ENCODE data around the gene RGS19. TPM values are rescaled to one million over a fixed set of nuclear protein-coding genes. Genes with fewer than 3 reads are reported as not detected.

RGS19 gene, protein sequence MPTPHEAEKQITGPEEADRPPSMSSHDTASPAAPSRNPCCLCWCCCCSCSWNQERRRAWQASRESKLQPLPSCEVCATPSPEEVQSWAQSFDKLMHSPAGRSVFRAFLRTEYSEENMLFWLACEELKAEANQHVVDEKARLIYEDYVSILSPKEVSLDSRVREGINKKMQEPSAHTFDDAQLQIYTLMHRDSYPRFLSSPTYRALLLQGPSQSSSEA
- total RNA-seq = 20.8 and 20.9 TPM in 2 replicates

DNA sequence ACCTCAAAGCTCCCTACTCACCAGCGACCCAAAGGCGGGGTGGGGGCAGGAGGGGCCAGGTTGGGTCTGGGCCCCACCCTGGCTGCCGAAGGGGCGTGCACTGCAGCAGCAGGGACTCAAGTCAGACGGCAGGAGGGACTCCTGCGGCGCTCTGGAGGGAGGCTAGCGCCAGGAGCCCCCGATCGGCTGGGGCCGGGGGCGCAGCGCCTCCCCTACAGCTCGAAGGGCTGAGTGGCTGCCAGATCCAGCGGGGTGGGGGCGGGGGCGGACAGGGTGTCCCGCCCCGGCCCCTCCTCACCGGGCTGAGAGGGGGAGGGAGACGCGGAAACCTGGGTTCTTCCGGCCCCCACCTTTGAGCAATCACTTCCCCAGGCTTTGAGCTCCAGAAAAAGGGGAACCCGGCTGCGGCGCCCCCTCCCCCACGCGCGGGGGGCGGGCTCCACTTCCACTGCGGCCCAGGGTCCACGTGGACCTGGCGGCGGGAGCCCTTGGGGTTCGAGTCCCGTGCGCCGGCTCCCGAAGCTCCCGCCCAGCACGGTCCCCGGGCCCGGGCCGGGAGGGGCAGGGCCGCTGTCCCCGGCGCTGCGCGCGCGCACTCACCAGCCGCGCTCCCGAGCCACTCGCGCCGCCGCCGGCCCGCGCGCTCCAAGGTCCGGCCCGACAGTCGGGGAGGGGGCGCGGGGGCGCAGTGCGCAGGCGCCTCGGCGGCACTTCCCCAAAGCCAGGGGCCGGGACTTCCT lies at the start of gene RGS19:
RGS19 (minus strand) TSS at position 246 of the 740 bp plus-strand sequence. CDS start 2,632 bp downstream, outside the sequence.

DNA sequence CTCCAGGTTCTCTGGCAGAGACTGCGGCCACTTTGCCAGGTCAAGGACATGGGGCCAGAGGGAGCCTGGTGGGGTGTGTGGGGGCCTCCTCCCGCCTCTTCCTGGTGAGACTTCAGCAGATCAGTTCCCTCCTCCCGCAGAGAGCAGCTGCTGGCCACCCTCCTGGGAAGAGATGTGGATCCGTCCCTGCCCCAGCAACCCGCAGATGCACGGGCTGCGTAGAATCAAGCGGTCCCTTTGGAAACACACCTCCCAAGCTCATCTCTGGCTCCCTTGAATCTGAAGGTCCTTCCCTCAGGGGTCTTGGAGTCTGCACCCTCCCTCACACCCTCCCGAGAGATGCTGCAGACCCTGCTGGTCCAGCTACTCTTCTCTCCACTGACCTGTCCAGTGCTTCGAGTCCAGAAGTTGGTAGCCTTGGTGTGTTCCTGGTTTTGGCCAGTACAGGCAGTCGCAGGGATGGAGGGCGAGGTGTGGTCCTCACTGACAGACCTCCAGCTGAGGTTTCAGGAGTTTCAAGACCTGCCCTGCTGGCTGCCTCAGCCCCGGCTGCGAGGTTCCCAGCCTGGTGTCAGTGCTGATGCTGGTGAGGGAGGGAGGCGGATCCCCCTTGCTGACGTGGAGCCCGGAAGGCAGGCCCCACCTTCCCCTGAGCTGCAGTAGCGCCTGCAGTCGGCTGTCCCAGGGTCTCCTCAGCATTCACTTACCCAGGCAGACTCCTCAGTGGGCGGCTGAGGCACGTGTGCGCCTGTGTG lies 27.8 kb upstream of the RGS19 start, which contains the start of gene NPBWR2:
NPBWR2 (minus strand) TSS at position 585 of the 755 bp plus-strand sequence. CDS start 734 bp downstream, outside the sequence.

DNA sequence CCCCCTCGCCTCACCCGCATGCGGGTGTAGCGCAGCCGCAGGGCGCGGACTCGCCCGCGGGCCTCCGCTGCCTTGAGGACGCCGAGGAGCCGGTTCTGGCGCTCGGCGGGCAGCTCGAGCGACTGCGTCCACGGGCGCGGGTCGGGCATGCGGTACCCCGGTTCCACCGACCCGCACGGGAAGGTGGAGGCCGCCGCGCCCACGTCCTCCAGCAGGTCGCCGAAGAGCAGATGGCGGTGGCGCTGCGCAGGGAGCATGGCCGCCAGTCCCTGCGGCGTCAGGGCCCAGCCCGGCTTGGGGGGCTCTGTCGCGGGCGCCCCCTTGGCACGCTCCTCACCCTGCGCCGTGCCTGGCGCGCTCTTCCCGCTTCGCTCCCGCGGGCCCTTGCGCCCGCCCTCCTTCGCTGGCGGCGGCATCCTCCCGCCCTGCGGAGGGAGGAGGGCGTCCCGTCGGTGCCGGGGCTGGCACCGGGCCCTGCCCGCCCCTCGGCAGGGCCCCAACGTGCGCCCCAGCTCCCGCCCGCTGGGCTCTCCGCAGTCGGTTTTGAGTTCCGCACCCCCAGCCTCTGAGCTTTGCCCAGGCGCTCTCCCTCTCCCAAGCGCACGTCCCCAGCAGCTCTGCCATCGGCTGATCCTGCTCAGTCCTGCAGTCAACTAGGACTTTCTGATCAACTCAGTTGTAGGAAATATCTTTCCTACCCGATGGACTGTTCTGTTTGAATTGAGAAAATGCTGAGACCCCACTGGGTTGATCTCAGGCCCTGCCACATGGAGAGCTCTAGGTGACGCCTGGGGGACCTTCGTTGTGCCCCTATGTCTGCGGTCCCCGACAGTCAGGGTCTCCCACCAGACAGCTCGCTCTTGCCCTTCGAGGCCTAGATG lies 4.7 kb upstream of the RGS19 start, which contains the start of gene LKAAEAR1:
LKAAEAR1 (minus strand) TSS at position 595 of the 881 bp plus-strand sequence; CDS start at position 416, 179 bp downstream.

DNA sequence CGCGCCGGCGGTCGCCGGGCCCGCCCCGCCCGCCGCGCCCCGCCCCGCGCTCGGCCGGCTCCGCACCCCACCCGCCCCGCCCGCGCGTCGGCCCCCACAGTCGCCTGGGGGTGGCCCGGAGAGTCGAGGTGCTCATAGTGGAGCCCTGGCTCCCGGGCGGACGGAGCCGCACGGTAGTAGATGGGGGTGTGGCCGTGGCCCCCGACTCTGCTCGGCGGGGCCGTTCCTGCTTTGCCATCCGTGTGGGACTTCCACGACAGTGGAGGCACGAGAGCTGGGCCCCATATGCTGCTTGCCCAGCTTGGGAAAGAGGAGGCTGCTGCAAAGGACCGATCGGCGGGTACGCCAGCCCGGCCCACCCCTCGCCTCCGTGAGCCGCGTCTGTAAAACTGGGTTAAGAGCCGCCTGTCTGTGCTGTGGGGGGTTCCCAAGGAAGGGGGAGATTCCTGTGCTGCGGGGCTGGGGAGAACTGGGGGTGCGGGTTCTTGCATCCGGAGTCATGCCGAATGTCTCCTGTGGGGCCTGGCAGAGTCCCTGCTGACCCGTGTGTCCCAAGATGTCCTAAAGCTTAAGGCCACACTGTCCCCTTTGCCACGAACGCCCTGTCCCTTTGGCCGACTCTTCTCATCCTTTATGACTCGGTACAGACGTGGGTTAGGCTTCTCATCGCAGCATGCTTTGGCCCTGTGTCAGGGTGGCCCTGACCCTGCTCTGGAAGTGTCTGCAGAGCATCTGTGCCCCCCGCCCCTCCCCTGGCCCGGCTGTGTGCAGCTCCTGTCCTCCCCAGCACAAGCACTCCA lies 895 bp upstream of the RGS19 start, which contains the start of gene OPRL1:
OPRL1 (plus strand) TSS at position 70 of the 800 bp plus-strand sequence. CDS start 12,639 bp downstream, outside the sequence.

DNA sequence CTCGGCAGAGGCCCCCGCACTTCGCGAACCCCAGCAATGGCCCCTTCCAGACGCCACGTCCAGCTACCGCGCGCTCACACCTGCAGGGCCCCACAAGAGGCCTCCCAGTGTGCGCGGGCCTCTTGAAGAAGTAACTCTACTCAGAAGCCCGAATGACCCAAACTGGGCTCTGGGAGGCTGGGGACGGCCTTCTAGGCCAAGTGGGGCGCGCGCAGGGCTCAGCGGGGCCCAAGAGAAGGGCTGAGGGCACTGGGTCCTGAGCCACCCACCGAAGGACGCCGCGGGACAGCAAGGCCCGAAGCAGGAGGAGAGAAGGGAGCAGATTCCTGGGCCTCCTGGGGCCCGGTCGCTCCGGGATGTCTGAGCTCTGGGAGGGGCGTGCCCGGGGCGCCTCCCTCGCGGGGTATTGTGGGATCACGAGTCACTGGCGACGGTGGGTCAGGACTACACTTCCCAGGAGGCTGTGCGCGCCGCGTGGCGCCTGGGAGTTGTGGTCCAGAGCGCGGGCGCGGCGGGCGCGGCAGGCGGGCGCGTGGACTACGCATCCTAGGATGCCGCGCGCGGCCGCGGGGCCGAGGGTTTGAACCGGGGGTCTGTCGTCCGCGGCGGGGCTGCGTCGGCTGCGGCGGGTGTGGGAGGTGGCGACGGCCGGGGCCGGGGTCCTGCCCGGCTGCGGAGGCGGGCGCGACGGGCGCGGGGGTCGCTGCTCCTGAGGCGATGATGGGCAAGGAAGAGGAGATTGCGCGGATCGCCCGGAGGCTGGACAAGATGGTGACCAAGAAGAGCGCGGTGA lies 16.5 kb downstream of the RGS19 start, which contains the start of gene TCEA2:
TCEA2 (plus strand) TSS at position 603 of the 793 bp plus-strand sequence; CDS start at position 718, 115 bp downstream.

DNA sequence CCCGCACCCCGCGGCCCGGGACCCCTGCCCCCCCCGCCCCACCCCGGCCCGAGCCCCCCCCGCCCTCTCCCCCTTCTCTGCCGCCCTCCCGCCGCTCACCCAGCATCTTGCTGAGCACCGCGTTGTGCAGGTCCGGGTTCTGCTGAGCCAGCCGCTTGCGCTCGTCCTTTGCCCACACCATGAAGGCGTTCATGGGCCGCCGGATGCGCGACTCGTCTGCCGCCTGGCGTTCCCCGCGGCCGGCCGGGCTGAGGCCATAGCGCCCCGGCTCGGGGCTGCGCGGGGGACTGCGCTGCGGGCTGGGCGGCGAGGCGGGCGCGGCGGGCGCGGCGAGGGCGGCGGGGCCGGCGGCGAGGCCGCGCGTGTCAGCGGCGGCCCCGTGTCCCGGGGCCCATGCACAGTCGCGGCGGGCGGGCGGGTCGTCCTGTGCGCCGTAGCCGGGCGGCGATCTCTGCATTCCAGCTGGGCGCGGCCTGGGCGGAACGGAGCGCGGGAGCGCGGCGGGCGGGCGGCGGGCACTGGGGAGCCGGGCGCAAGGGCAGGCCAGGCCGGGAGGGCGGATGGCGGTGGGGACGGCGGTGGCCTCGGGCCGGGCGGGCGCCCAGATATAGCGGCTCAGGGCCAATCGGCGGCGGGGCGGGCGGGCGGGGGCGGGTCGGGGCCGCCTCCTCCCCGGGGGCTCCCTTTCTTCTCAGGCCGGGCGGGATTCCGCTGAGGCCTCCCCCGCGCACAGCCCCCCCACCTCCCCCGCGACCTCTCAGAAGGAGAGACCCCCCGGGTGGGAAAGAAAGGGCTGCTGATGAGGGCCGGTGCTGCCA lies 30.0 kb downstream of the RGS19 start, which contains the start of gene SOX18:
SOX18 (minus strand) TSS at position 580 of the 818 bp plus-strand sequence; CDS start at position 457, 123 bp downstream.

DNA sequence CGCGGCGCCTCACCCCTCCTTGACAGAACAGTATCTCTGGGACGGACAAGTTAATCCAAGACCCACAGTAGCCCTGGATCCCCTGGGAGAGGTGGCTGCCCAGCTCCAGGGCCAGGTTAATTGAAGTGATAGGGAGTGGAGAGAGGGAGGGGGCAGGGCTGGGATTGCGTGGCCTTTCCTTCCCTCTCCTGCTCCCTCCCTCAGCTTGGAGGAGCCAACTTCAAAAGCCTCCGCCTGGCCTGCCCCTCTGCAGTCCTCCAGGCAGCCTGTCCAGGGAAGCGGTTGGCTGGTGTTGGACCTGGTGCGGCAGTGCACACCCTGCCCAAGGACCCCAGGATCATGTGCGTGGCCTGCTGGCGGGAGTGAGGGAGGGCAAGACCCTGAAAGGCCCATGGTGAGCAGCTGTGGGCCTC lies 43.4 kb downstream of the RGS19 start, which contains the start of gene C20orf204:
C20orf204 (plus strand) TSS at position 250 of the 413 bp plus-strand sequence; CDS start at position 392, 142 bp downstream.

Other genes starting within 250 kb of the RGS19 start
- 0.23 and 0.78 TPM in 2 replicates for gene ZBTB46, start 248.3 kb downstream of the RGS19 start, total RNA-seq
- gene ABHD16B, start 218.0 kb downstream of the RGS19 start, total RNA-seq = not detected in 2 replicates
- gene TPD52L2, start 214.2 kb downstream of the RGS19 start, total RNA-seq = 146 and 151 TPM in 2 replicates
- gene DNAJC5, start 184.4 kb downstream of the RGS19 start, total RNA-seq = 61.3 and 64.2 TPM in 2 replicates
- gene UCKL1, start 123.1 kb downstream of the RGS19 start, total RNA-seq = 21.4 and 27.6 TPM in 2 replicates
- gene ZNF512B, start 109.6 kb downstream of the RGS19 start, total RNA-seq = 5.4 and 6.8 TPM in 2 replicates
- 1.8 and 3.0 TPM in 2 replicates for gene SAMD10, start 99.9 kb downstream of the RGS19 start, total RNA-seq
- 28.6 and 39.1 TPM in 2 replicates for gene PRPF6, start 98.4 kb downstream of the RGS19 start, total RNA-seq
- gene C20orf204, start 43.3 kb downstream of the RGS19 start, total RNA-seq = under 0.01 and 0.04 TPM in 2 replicates
- gene SOX18, start 29.9 kb downstream of the RGS19 start, total RNA-seq = not detected in 2 replicates
- 5.0 and 15.7 TPM in 2 replicates for gene TCEA2, start 16.3 kb downstream of the RGS19 start, total RNA-seq
- gene OPRL1, start 564 bp upstream of the RGS19 start, total RNA-seq = 0.30 and 0.55 TPM in 2 replicates
- gene LKAAEAR1, start 4.9 kb upstream of the RGS19 start, total RNA-seq = 2.6 TPM in 1 of 2 replicates, not detected in the other
- gene NPBWR2, start 28.0 kb upstream of the RGS19 start, total RNA-seq = not detected in 2 replicates
- not detected in 2 replicates for gene MYT1, start 84.9 kb upstream of the RGS19 start, total RNA-seq
- gene PCMTD2, start 176.2 kb upstream of the RGS19 start, total RNA-seq = 20.2 and 30.2 TPM in 2 replicates